Cardiac fibroblast (primary cell): ENCODE data around the gene HLA-DOA.

Source experiments
- DNase-seq, 2 donors: peaks; one replicate each; pipeline versions ENCODE4 v3.0.0 to v3.0.0-alpha.2; 2010; ENCODE audit warnings: low read depth in 2 of 2
- H3K4me3 ChIP-seq, 2 donors: replicated peaks in 1 of 2; 1 replicate in 1 of 2; 2 replicates in 1 of 2; pipeline ENCODE4 v1.5.1; 2011; ENCODE audit warnings: low read depth in 2 of 2, low read length in 2 of 2, mild to moderate bottlenecking in 2 of 2, moderate library complexity in 1 of 2
- CTCF ChIP-seq: IDR thresholded peaks from one replicate; pipeline ENCODE4 v1.5.1; 2011; ENCODE audit warnings: low read depth, mild to moderate bottlenecking, low read length, inconsistent platforms

HLA-DOA gene

GRCh38 chr6:32971242-32971580, 38.2 kb downstream of the HLA-DOA start:
- no peak for DNase-seq
- H3K4me3 ChIP-seq = peak overlapping the region; percentile 78 to 82
- no peak for TF ChIP-seq CTCF

- no peak for TF ChIP-seq CTCF
- H3K4me3 ChIP-seq = peak overlapping the region; percentile 78 to 82
- peak; percentile 94 to 97 for DNase-seq
Measured at GRCh38 chr6:32970413-32971241, 38.8 kb downstream of the HLA-DOA start.

- TF ChIP-seq CTCF = peak; percentile 18
- peak; percentile 97 to 98 for DNase-seq
- peak overlapping the region; percentile 78 to 82 for H3K4me3 ChIP-seq
Measured at GRCh38 chr6:32969685-32970412, 39.5 kb downstream of the HLA-DOA start.

GRCh38 chr6:32968867-32969684, 40.3 kb downstream of the HLA-DOA start:
- peak; percentile 25 for TF ChIP-seq CTCF
- DNase-seq = peak; percentile 85 to 94
- H3K4me3 ChIP-seq = peak overlapping the region; percentile 78 to 82

GRCh38 chr6:32968093-32968866, 41.1 kb downstream of the HLA-DOA start, which contains the start of gene BRD2:
Gene BRD2, plus strand, starts transcription at chr6:32968594. Its CDS starts 4,305 bp downstream, at chr6:32972899.
- H3K4me3 ChIP-seq = peak within 1 kb of the TSS; percentile 78 to 82
- peak; percentile 97 to 98 for DNase-seq
- TF ChIP-seq CTCF = no peak
